OCI-LY1 (cell line): Measurements from ENCODE around the gene PTP4A2.

Source experiments
- H2AFZ ChIP-seq: fragments of 200-600 bp; sonication (generic), shearing (Covaris generic); 2 replicates; pipeline ENCODE4 v1.6.0; 2014; ENCODE audit warnings: antibody characterized with exemption, mild to moderate bottlenecking, low read length
- H3F3A ChIP-seq: fragments of 200-600 bp; sonication (generic), shearing (Covaris generic); 2 replicates; pipeline ENCODE4 v1.6.0; 2014; ENCODE audit warnings: mild to moderate bottlenecking, antibody characterized with exemption, low read length, moderate library complexity; ENCODE audit not compliant: insufficient read depth
- H3K27ac ChIP-seq: fragments of 200-600 bp; sonication (generic); 2 replicates; pipeline ENCODE4 v1.5.1; 2014; ENCODE audit warnings: low read length, mixed run types, mild to moderate bottlenecking, low read depth; ENCODE audit not compliant: poor library complexity, severe bottlenecking
- H3K27me3 ChIP-seq: fragments of 200-600 bp; sonication (generic); 2 replicates; pipeline ENCODE4 v1.6.0; 2014; ENCODE audit warnings: antibody characterized with exemption, mild to moderate bottlenecking, low read length, moderate library complexity; ENCODE audit not compliant: insufficient read depth
- H3K36me3 ChIP-seq: fragments of 200-600 bp; sonication (generic); 2 replicates; pipeline ENCODE4 v1.6.1; 2014; ENCODE audit warnings: mild to moderate bottlenecking, antibody characterized with exemption, low read length, moderate library complexity, mixed read lengths; ENCODE audit not compliant: insufficient read depth
- H3K4me1 ChIP-seq: fragments of 200-600 bp; sonication (generic); 2 replicates; pipeline ENCODE4 v1.5.1; 2014; ENCODE audit warnings: mild to moderate bottlenecking, low read length, moderate library complexity; ENCODE audit not compliant: insufficient read depth, severe bottlenecking
- H3K4me2 ChIP-seq: fragments of 200-600 bp; sonication (generic), shearing (Covaris generic); 2 replicates; pipeline ENCODE4 v1.6.1; 2014; ENCODE audit warnings: low read length
- H3K4me3 ChIP-seq: fragments of 200-600 bp; sonication (generic); 2 replicates; pipeline ENCODE4 v1.5.1; 2014; ENCODE audit warnings: low read length, low read depth, mild to moderate bottlenecking, mixed read lengths; ENCODE audit not compliant: poor library complexity, severe bottlenecking
- H3K79me2 ChIP-seq: fragments of 200-600 bp; shearing (Covaris generic); 2 replicates; pipeline ENCODE4 v1.6.1; 2016; ENCODE audit warnings: mixed run types, low read length, mixed read lengths; ENCODE audit not compliant: insufficient read depth
- H3K9ac ChIP-seq: fragments of 200-600 bp; sonication (generic), shearing (Covaris generic); 2 replicates; pipeline ENCODE4 v1.6.1; 2014; ENCODE audit warnings: mild to moderate bottlenecking, low read length, mixed read lengths
- H3K9me2 ChIP-seq: fragments of 200-600 bp; sonication (generic), shearing (Covaris generic); 2 replicates; pipeline ENCODE4 v1.6.1; 2014; ENCODE audit warnings: low read depth, mild to moderate bottlenecking, low read length, mixed read lengths
- H3K9me3 ChIP-seq: fragments of 200-600 bp; shearing (Covaris generic); 2 replicates; pipeline ENCODE4 v1.6.1; 2014; ENCODE audit warnings: low read length, mixed read lengths
- H4K20me1 ChIP-seq: fragments of 200-600 bp; sonication (generic), shearing (Covaris generic); 2 replicates; pipeline ENCODE4 v1.6.0; 2016; ENCODE audit warnings: mild to moderate bottlenecking, low read length; ENCODE audit not compliant: insufficient read depth
- EZH2 ChIP-seq: fragments of 200-600 bp; sonication (generic), shearing (Covaris generic); IDR thresholded peaks from 2 replicates; pipeline ENCODE4 v1.8.0; 2017; ENCODE audit warnings: borderline replicate concordance, mixed run types, mild to moderate bottlenecking, antibody characterized with exemption, low read length, moderate library complexity, mixed read lengths
- TF ChIP-seq, protein P1 (sequence below): fragments of 200-600 bp; sonication (generic), shearing (Covaris generic); IDR thresholded peaks from 2 replicates; pipeline ENCODE4 v1.5.1; 2017; ENCODE audit warnings: mild to moderate bottlenecking, antibody characterized with exemption, low read length, moderate library complexity, mixed read lengths

The PTP4A2 gene

DNA sequence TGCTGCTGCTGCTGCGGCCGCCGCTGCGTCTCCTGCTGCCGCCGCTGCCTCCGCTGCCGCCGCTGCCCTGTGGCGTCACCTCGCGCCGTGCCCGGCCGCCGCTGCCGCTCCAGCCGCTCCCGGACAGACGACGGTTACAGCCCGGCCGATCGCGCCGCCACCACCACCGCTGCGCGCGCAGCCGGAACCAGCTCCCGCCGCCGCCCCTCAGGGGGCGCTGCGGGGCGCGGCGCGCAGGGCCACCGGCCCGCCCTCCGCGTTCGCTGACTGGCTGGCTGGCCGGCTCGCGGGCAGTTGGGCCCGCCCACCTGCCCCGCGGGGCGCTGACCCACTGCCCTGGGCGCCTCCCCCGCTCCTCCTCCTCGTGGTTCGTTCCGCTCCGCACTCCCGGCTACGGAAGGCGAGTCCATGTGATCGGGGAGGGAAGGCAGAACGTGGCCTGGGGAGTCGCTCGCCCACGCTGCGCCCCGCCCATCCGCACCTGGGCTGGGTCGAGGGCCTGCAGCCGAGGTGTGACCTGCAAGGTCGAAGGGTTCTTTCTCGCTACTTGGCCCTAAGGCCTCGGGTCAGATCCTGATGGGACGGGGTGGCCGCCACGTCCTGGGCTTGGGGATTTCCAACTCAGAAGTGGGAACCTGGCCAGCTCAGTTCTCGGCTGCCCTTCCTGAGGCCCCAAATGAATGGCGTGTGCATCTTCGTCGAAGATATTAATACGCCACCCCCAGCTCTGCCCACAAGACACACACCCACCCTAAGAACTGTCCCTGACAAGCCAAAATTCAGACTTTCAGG lies at the start of gene PTP4A2:
Gene PTP4A2, minus strand, starts transcription at position 185 of the 792 bp plus-strand sequence. CDS start 19,303 bp downstream, outside the sequence.
- no peaks in the 10 kb centered on the region for H3K9me2 ChIP-seq
- H2AFZ ChIP-seq = no peak within 1 kb of the TSS
- H3K36me3 ChIP-seq = no peaks in the 10 kb centered on the region
- no peaks in the 10 kb centered on the region for H3K9me3 ChIP-seq
- H3K4me1 ChIP-seq = peaks cover 67% of the 10 kb centered on the region
- H3K4me2 ChIP-seq = peak within 1 kb of the TSS; percentile 76
- peak within 1 kb of the TSS; percentile 95 for H3K4me3 ChIP-seq
- H3K27me3 ChIP-seq = no peaks in the 10 kb centered on the region
- peak within 1 kb of the TSS; percentile 83 for H3K9ac ChIP-seq
- H4K20me1 ChIP-seq = no peaks in the 10 kb centered on the region
- H3K79me2 ChIP-seq = peaks cover 42% of the 10 kb centered on the region
- H3F3A ChIP-seq = peaks cover 3% of the 10 kb centered on the region
- no peak for TF ChIP-seq EZH2
- TF ChIP-seq, protein P1, sequence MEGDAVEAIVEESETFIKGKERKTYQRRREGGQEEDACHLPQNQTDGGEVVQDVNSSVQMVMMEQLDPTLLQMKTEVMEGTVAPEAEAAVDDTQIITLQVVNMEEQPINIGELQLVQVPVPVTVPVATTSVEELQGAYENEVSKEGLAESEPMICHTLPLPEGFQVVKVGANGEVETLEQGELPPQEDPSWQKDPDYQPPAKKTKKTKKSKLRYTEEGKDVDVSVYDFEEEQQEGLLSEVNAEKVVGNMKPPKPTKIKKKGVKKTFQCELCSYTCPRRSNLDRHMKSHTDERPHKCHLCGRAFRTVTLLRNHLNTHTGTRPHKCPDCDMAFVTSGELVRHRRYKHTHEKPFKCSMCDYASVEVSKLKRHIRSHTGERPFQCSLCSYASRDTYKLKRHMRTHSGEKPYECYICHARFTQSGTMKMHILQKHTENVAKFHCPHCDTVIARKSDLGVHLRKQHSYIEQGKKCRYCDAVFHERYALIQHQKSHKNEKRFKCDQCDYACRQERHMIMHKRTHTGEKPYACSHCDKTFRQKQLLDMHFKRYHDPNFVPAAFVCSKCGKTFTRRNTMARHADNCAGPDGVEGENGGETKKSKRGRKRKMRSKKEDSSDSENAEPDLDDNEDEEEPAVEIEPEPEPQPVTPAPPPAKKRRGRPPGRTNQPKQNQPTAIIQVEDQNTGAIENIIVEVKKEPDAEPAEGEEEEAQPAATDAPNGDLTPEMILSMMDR = no peak
- peak within 1 kb of the TSS; percentile 88 for H3K27ac ChIP-seq

DNA sequence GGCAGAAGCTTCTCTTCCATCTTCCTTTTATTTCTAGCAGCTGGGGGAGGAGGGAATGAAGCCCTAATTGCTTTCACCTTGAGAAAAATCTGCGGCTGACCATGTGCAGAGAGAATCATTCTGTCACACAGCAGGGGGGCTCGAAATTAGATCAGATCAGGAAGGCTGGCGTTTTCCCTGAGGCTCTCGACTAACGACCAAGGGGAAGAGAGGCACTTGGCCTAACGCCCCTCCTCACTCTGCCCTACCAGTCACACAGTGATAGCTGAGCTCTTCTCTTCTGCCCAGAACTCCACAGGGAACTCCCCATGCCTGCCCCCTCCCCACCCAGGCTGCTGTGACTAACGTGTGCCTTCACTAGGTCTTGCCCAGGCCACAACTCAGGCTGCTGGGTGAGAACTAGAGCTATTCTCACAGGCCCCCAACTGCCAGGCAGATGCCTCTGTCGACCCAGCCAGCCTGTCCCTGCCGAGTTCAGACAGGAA lies 49.0 kb upstream of the PTP4A2 start:
- H3K4me2 ChIP-seq = no peak overlapping the region
- no peak overlapping the region for H2AFZ ChIP-seq
- H3K4me3 ChIP-seq = no peak overlapping the region
- no peaks in the 10 kb centered on the region for H3K9me2 ChIP-seq
- no peak overlapping the region for H3K9ac ChIP-seq
- no peaks in the 10 kb centered on the region for H3F3A ChIP-seq
- no peaks in the 10 kb centered on the region for H3K36me3 ChIP-seq
- peaks cover 16% of the 10 kb centered on the region for H3K4me1 ChIP-seq
- TF ChIP-seq EZH2 = no peak
- TF ChIP-seq, protein P1 = no peak
- H3K79me2 ChIP-seq = no peaks in the 10 kb centered on the region
- H3K27ac ChIP-seq = no peak overlapping the region
- no peaks in the 10 kb centered on the region for H3K9me3 ChIP-seq
- no peaks in the 10 kb centered on the region for H3K27me3 ChIP-seq
- H4K20me1 ChIP-seq = no peaks in the 10 kb centered on the region

DNA sequence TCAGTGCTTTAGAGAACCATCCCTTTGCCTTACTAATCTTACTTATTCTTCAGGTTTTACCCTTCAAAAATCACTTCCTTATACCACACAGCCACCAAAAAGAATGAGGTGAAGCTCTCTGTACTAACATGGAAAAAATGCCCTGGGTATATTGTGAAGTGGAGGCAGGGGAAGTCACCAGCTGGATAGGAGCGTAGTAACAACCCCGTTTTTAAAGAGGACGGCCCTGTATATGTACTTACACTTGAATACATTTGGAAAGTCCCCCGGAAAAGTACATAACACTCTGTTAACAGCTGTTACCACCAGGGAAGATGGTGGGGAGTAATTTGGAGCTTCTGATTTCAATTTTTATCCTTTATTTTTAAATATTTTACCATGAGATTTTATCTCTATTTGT lies 47.3 kb upstream of the PTP4A2 start:
- Histone ChIP-seq H3K9ac (peak overlapping the region; percentile 8; the same call in 1 of the 2 replicates), H3K36me3 (no peaks in the 10 kb centered on the region), H3K27me3 (no peaks in the 10 kb centered on the region), H3K27ac (peak overlapping the region; percentile 58), H3K9me2 (no peaks in the 10 kb centered on the region), H3F3A (no peaks in the 10 kb centered on the region), H3K4me2 (peak overlapping the region; percentile 17; the same call in 1 of the 2 replicates), H3K9me3 (no peaks in the 10 kb centered on the region), H3K79me2 (no peaks in the 10 kb centered on the region), H3K4me3 (no peak overlapping the region), H4K20me1 (no peaks in the 10 kb centered on the region), H3K4me1 (peaks cover 30% of the 10 kb centered on the region), H2AFZ (no peak overlapping the region)
- TF ChIP-seq, protein P1 = no peak
- no peak for TF ChIP-seq EZH2
